Measurements from ENCODE around the gene BAG1. TPM values are rescaled to one million over a fixed set of nuclear protein-coding genes. Genes with fewer than 3 reads are reported as not detected.

The BAG1 gene
- total and polyA plus RNA-seq, 4 donors: 35.1 to 55.2 (median 43.0) TPM

GRCh38 chr9:33311953-33312352 lies 47.4 kb upstream of the BAG1 start:
- no peak for DNase-seq (ENCODE audit: low spot score)
- Histone ChIP-seq H3K4me1 (ENCODE audit: control insufficient read depth in 4 of 4, insufficient read depth in 4 of 4, low read length in 3 of 4) (no peaks in the 10 kb centered on the region), H3K9ac (ENCODE audit: low read depth in 1 of 2, low read length in 2 of 2) (no peak overlapping the region), H3K27ac (ENCODE audit: low read depth in 1 of 2, low read length in 2 of 2) (no peak overlapping the region), H3K4me3 (ENCODE audit: low read depth in 1 of 3, low read length in 3 of 3) (no peak overlapping the region), H3K9me3 (ENCODE audit: control insufficient read depth in 4 of 4, low read length in 3 of 4) (no peaks in the 10 kb centered on the region), H3K36me3 (ENCODE audit: control insufficient read depth in 4 of 4, insufficient read depth in 3 of 4, low read depth in 1 of 4, low read length in 3 of 4) (peaks cover 28 to 90% (median 71%) of the 10 kb centered on the region in 4 donors), H3K27me3 (ENCODE audit: control insufficient read depth in 4 of 4, insufficient read depth in 4 of 4, low read length in 3 of 4) (no peaks in the 10 kb centered on the region)
- TF ChIP-seq FOXA2 (IDR thresholded peaks at IDR 0.05): no peak
- TF ChIP-seq EGR1 (IDR thresholded peaks at IDR 0.05; ENCODE audit: low read depth in 2 of 2): no peak
- TF ChIP-seq FOXA1 (IDR thresholded peaks at IDR 0.05): no peak
- TF ChIP-seq ZBTB33 (IDR thresholded peaks at IDR 0.05): no peak
- no peak for TF ChIP-seq REST (IDR thresholded peaks at IDR 0.05)
- no peak for TF ChIP-seq JUND (IDR thresholded peaks at IDR 0.05)
- TF ChIP-seq RXRA (IDR thresholded peaks at IDR 0.05): no peak
- no peak for TF ChIP-seq YY1 (IDR thresholded peaks at IDR 0.05)
- TF ChIP-seq HNF4A (conservative IDR thresholded peaks at IDR 0.05): no peak
- no peak for TF ChIP-seq MAX (IDR thresholded peaks at IDR 0.05)
- no peak for TF ChIP-seq RAD21 (IDR thresholded peaks at IDR 0.05)
- TF ChIP-seq GABPA (IDR thresholded peaks at IDR 0.05 in 1 of 2, conservative IDR thresholded peaks at IDR 0.05 in 1 of 2): no peak
- TF ChIP-seq CTCF (IDR thresholded peaks at IDR 0.05; ENCODE audit: low read depth, low read length, missing input control): no peak
- no peak for TF ChIP-seq HNF4G (IDR thresholded peaks at IDR 0.05)
- no peak for TF ChIP-seq NR2F2 (IDR thresholded peaks at IDR 0.05)
- no peak for TF ChIP-seq SP1 (IDR thresholded peaks at IDR 0.05)
- 84% methylated on average over 2 of the region's 2 CpGs for WGBS

- H3K4me1 ChIP-seq (ENCODE audit: control insufficient read depth in 4 of 4, insufficient read depth in 4 of 4, low read length in 3 of 4): no peaks in the 10 kb centered on the region
- DNase-seq (ENCODE audit: low spot score): no peak
- peaks cover 34 to 89% (median 75%) of the 10 kb centered on the region in 4 donors for H3K36me3 ChIP-seq (ENCODE audit: control insufficient read depth in 4 of 4, insufficient read depth in 3 of 4, low read depth in 1 of 4, low read length in 3 of 4)
- no peak overlapping the region for H3K9ac ChIP-seq (ENCODE audit: low read depth in 1 of 2, low read length in 2 of 2)
- 65% methylated on average over 2 of the region's 2 CpGs for WGBS
- no peaks in the 10 kb centered on the region for H3K9me3 ChIP-seq (ENCODE audit: control insufficient read depth in 4 of 4, low read length in 3 of 4)
- no peak overlapping the region for H3K4me3 ChIP-seq (ENCODE audit: low read depth in 1 of 3, low read length in 3 of 3)
- H3K27me3 ChIP-seq (ENCODE audit: control insufficient read depth in 4 of 4, insufficient read depth in 4 of 4, low read length in 3 of 4): no peaks in the 10 kb centered on the region
- H3K27ac ChIP-seq (ENCODE audit: low read depth in 1 of 2, low read length in 2 of 2): no peak overlapping the region
- TF ChIP-seq YY1 (IDR thresholded peaks at IDR 0.05) (no peak), REST (IDR thresholded peaks at IDR 0.05) (no peak), ZBTB33 (IDR thresholded peaks at IDR 0.05) (no peak), SP1 (IDR thresholded peaks at IDR 0.05) (no peak), EGR1 (IDR thresholded peaks at IDR 0.05; ENCODE audit: low read depth in 2 of 2) (no peak), MAX (IDR thresholded peaks at IDR 0.05) (no peak)
Measured at GRCh38 chr9:33310748-33311147, 46.2 kb upstream of the BAG1 start.

All from liver (tissue), 9 donors.